Measurements from ENCODE around the gene RCE1.

RCE1 gene

GRCh38 chr11:66845143-66845875 is 2.1 kb downstream of the RCE1 start:
- no peak for DNase-seq

GRCh38 chr11:66845876-66846212 is 2.6 kb downstream of the RCE1 start:
- DNase-seq, result no peak

GRCh38 chr11:66846671-66847091 is 3.4 kb downstream of the RCE1 start:
- DNase-seq, result no peak

- DNase-seq, result no peak
Observed at GRCh38 chr11:66847461-66848232, 4.4 kb downstream of the RCE1 start.

GRCh38 chr11:66848671-66849500 is 5.6 kb downstream of the RCE1 start:
- DNase-seq, result no peak

GRCh38 chr11:66849501-66850234 is 6.4 kb downstream of the RCE1 start:
- DNase-seq, result no peak

GRCh38 chr11:66850235-66850587 is 7.0 kb downstream of the RCE1 start:
- no peak for DNase-seq

- no peak for DNase-seq
Observed at GRCh38 chr11:66850588-66851238, 7.5 kb downstream of the RCE1 start.

- no peak for DNase-seq
Observed at GRCh38 chr11:66851239-66851596, 8.0 kb downstream of the RCE1 start.

GRCh38 chr11:66851698-66852465 is 8.6 kb downstream of the RCE1 start:
- no peak for DNase-seq

GRCh38 chr11:66852466-66853241 is 9.4 kb downstream of the RCE1 start:
- no peak for DNase-seq

GRCh38 chr11:66853242-66854229 is 10.3 kb downstream of the RCE1 start:
- no peak for DNase-seq

GRCh38 chr11:66854231-66854661 is 11.0 kb downstream of the RCE1 start:
- DNase-seq, result no peak

- no peak for DNase-seq
Observed at GRCh38 chr11:66854729-66855211, 11.5 kb downstream of the RCE1 start.

GRCh38 chr11:66855574-66856495 is 12.6 kb downstream of the RCE1 start:
- peak; percentile 45 for DNase-seq

GRCh38 chr11:66856496-66857233 is 13.4 kb downstream of the RCE1 start, which contains the start of gene LRFN4:
LRFN4 (plus strand) TSS chr11:66857064; CDS start chr11:66857745, 681 bp downstream.
- DNase-seq, result peak; percentile 12

- no peak for DNase-seq
Observed at GRCh38 chr11:66857234-66857926, 14.1 kb downstream of the RCE1 start.

Data from NCI-H1048 (cell line).